T-helper 1 cell (primary cell): ENCODE data around the gene TTC7B.

Source experiments
- DNase-seq, 5 donors: peaks; one replicate each; pipeline ENCODE4 v3.0.0-alpha.2; 2012 to 2020

The TTC7B gene

GRCh38 chr14:90554341-90554740 is 261.9 kb downstream of the TTC7B start:
- no peak for DNase-seq

GRCh38 chr14:90553921-90554336 is 262.3 kb downstream of the TTC7B start:
- no peak for DNase-seq

GRCh38 chr14:90553298-90553920 is 262.8 kb downstream of the TTC7B start:
- DNase-seq = no peak

GRCh38 chr14:90552465-90553297 is 263.5 kb downstream of the TTC7B start:
- DNase-seq = no peak

GRCh38 chr14:90551733-90552464 is 264.3 kb downstream of the TTC7B start:
- DNase-seq = no peak

GRCh38 chr14:90551070-90551704 is 265.0 kb downstream of the TTC7B start:
- DNase-seq = no peak

GRCh38 chr14:90549794-90550641 is 266.2 kb downstream of the TTC7B start:
- no peak for DNase-seq

- DNase-seq = no peak
These were observed 267.8 kb downstream of the TTC7B start for GRCh38 chr14:90548455-90548854.

- DNase-seq = no peak
These were observed 268.3 kb downstream of the TTC7B start for GRCh38 chr14:90547968-90548367.

GRCh38 chr14:90547250-90547649 is 269.0 kb downstream of the TTC7B start:
- DNase-seq = no peak

- no peak for DNase-seq
These were observed 269.5 kb downstream of the TTC7B start for GRCh38 chr14:90546767-90547166.

GRCh38 chr14:90545966-90546751 is 270.1 kb downstream of the TTC7B start:
- no peak for DNase-seq

- DNase-seq = no peak
These were observed 270.8 kb downstream of the TTC7B start for GRCh38 chr14:90545382-90545781.

GRCh38 chr14:90544971-90545370 is 271.3 kb downstream of the TTC7B start:
- no peak for DNase-seq

- DNase-seq = no peak
These were observed 271.7 kb downstream of the TTC7B start for GRCh38 chr14:90544566-90544965.

- DNase-seq = no peak
These were observed 272.4 kb downstream of the TTC7B start for GRCh38 chr14:90543876-90544275.

GRCh38 chr14:90541076-90541634 is 275.1 kb downstream of the TTC7B start:
- no peak for DNase-seq

GRCh38 chr14:90540437-90540836 is 275.8 kb downstream of the TTC7B start:
- no peak for DNase-seq

- DNase-seq = no peak
These were observed 276.2 kb downstream of the TTC7B start for GRCh38 chr14:90539996-90540395.

- DNase-seq = no peak
These were observed 276.8 kb downstream of the TTC7B start for GRCh38 chr14:90539496-90539775.
